B cell (primary cell): ENCODE results near the gene SECTM1.

Experiments used
- EZH2 ChIP-seq: IDR thresholded peaks from 2 replicates; pipeline ENCODE4 v1.6.1; 2012; ENCODE audit warnings: borderline replicate concordance, low read depth, mild to moderate bottlenecking, moderate library complexity, low read length; ENCODE audit not compliant: insufficient read depth, poor library complexity, severe bottlenecking
- TF ChIP-seq, protein P1 (sequence below): fragments of 200-600 bp; IDR thresholded peaks from one replicate; pipeline ENCODE4 v1.8.0; 2022; ENCODE audit warnings: antibody characterized with exemption, mild to moderate bottlenecking

- TF ChIP-seq, protein P1, sequence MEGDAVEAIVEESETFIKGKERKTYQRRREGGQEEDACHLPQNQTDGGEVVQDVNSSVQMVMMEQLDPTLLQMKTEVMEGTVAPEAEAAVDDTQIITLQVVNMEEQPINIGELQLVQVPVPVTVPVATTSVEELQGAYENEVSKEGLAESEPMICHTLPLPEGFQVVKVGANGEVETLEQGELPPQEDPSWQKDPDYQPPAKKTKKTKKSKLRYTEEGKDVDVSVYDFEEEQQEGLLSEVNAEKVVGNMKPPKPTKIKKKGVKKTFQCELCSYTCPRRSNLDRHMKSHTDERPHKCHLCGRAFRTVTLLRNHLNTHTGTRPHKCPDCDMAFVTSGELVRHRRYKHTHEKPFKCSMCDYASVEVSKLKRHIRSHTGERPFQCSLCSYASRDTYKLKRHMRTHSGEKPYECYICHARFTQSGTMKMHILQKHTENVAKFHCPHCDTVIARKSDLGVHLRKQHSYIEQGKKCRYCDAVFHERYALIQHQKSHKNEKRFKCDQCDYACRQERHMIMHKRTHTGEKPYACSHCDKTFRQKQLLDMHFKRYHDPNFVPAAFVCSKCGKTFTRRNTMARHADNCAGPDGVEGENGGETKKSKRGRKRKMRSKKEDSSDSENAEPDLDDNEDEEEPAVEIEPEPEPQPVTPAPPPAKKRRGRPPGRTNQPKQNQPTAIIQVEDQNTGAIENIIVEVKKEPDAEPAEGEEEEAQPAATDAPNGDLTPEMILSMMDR: no peak
- TF ChIP-seq EZH2: no peak
These were observed 13.1 kb upstream of the SECTM1 start for GRCh38 chr17:82346342-82347300.
